ENCODE measurements around the gene ATP6V1F. TPM values are rescaled to one million over a fixed set of nuclear protein-coding genes. Genes with fewer than 3 reads are reported as not detected.

The ATP6V1F gene
- total RNA-seq, 1 experiment from 2014 or later = 169 TPM

DNA sequence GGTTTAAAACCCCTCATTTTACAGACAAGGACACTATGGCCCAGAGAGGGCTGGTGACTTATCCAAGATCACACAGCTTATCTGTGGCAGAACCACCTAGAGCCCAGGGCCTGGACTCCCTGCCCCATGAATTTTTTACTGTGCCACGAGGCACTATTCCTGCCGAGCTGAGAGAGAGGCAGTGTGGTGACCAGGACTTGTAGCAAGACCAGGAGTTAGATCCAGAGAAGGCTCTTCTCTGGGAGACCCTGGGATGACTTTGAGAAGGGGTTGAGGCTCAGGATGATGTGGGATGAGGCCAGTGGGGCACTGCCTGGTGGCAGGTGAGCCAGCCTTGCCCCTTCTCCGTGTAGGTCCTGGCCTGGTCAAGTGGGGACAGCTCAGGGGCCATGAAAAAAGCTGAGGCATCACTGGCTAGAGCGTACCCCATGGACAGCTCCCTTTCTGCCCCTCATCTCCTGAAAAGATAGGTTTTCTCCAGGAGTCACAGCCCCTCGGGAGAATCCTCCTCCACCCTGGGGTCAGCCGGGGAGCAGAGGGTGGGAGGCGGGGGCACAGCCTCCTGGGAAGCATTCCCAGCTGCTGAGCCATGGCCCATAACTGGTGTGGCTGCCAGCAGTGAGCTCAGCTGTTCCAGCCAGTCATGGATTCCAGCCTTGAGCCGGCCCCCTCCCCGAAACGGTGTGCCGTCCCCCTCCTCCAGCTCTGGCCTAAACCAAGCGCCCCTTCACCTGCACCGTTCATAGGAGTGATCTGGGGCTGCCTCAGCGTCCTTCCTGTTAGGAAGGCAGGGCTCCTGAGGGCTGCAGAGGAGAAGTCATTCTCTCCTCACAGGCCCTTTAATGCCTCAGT, 26.6 kb upstream of the ATP6V1F start:
- no peaks in the 10 kb centered on the region for H3K36me3 ChIP-seq (ENCODE audit: low read depth)
- intact Hi-C loops (cut with micrococcal nuclease; ENCODE audit: unreplicated experiment) = no loop called here
- peaks cover 18% of the 10 kb centered on the region for H3K4me1 ChIP-seq (replicated peaks; ENCODE audit: insufficient read depth)
- no peaks in the 10 kb centered on the region for H3K79me2 ChIP-seq (ENCODE audit: low read depth)
- ChIA-PET POLR2A (ENCODE audit: unreplicated experiment) (no interaction called here), CTCF (interaction anchor here (0.6 kb wide), 1 partner anchor 52 kb away, joined by 3 read pairs; no protein-coding TSS in a partner anchor)
- no peak overlapping the region for H2AFZ ChIP-seq
- no peaks in the 10 kb centered on the region for H3K9me2 ChIP-seq (ENCODE audit: insufficient read depth)
- H3K4me2 ChIP-seq = no peak overlapping the region
- H4K20me1 ChIP-seq (ENCODE audit: insufficient read depth) = no peaks in the 10 kb centered on the region
- no peaks in the 10 kb centered on the region for H3K27me3 ChIP-seq (ENCODE audit: insufficient read depth, low read depth)
- TF ChIP-seq EZH2 (IDR thresholded peaks at IDR 0.05; ENCODE audit: low read depth) = no peak
- TF ChIP-seq, protein P1, sequence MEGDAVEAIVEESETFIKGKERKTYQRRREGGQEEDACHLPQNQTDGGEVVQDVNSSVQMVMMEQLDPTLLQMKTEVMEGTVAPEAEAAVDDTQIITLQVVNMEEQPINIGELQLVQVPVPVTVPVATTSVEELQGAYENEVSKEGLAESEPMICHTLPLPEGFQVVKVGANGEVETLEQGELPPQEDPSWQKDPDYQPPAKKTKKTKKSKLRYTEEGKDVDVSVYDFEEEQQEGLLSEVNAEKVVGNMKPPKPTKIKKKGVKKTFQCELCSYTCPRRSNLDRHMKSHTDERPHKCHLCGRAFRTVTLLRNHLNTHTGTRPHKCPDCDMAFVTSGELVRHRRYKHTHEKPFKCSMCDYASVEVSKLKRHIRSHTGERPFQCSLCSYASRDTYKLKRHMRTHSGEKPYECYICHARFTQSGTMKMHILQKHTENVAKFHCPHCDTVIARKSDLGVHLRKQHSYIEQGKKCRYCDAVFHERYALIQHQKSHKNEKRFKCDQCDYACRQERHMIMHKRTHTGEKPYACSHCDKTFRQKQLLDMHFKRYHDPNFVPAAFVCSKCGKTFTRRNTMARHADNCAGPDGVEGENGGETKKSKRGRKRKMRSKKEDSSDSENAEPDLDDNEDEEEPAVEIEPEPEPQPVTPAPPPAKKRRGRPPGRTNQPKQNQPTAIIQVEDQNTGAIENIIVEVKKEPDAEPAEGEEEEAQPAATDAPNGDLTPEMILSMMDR (conservative IDR thresholded peaks at IDR 0.05) = no peak
- no TSS peak for BruUV-seq (replicated peaks)
- H3K9me3 ChIP-seq (ENCODE audit: insufficient read depth, low read depth) = no peaks in the 10 kb centered on the region
- peaks cover 6% of the 10 kb centered on the region; the same call in 1 of the 2 replicates for H3F3A ChIP-seq (ENCODE audit: insufficient read depth, low read depth)
- no peak for DNase-seq
- H3K4me3 ChIP-seq = no peak overlapping the region
- H3K27ac ChIP-seq = no peak overlapping the region

DNA sequence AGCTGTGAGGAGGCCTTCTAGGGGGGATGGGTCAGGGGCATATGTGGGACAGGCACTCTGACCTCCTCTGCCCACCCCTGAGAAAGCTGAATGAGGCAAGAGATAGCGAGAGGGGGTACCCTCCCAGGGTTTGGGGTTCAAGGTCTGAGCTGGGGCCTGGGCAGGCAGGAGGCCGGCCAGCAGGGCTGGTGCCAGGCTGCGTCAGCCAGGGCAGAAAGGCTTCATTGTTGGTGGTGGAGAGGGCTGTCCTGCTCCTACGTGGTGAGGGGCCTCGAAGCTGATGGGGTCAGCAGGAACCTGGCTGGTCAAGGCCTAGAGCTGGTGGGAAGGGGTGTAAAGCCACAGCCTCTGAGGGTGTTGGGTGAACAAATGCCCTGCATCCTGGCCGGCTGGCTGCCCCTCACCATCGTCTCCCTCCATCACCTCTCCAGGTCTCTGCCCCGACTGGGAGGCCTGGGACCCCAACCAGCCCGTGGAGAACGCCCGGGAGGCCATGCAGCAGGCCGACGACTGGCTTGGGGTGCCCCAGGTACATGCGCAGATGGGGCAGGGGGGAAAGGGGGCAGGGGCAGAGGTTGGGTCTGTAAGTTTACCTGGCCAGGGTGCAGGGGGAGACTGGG, 25.8 kb upstream of the ATP6V1F start:
- H3K9me3 ChIP-seq (ENCODE audit: insufficient read depth, low read depth) = no peaks in the 10 kb centered on the region
- no peak overlapping the region for H3K4me2 ChIP-seq
- H3K27me3 ChIP-seq (ENCODE audit: insufficient read depth, low read depth) = no peaks in the 10 kb centered on the region
- POLR2A ChIA-PET (ENCODE audit: unreplicated experiment) = no interaction called here
- TF ChIP-seq, protein P1 (conservative IDR thresholded peaks at IDR 0.05) = no peak
- TF ChIP-seq EZH2 (IDR thresholded peaks at IDR 0.05; ENCODE audit: low read depth) = no peak
- H3K9me2 ChIP-seq (ENCODE audit: insufficient read depth) = no peaks in the 10 kb centered on the region
- DNase-seq = no peak
- H2AFZ ChIP-seq = no peak overlapping the region
- no peaks in the 10 kb centered on the region for H3K36me3 ChIP-seq (ENCODE audit: low read depth)
- BruUV-seq (replicated peaks) = no TSS peak
- H3K4me1 ChIP-seq (replicated peaks; ENCODE audit: insufficient read depth) = peaks cover 18% of the 10 kb centered on the region
- H3K27ac ChIP-seq = no peak overlapping the region
- peaks cover 6% of the 10 kb centered on the region; the same call in 1 of the 2 replicates for H3F3A ChIP-seq (ENCODE audit: insufficient read depth, low read depth)
- H3K4me3 ChIP-seq = no peak overlapping the region
- intact Hi-C loops (cut with micrococcal nuclease; ENCODE audit: unreplicated experiment) = no loop called here
- H4K20me1 ChIP-seq (ENCODE audit: insufficient read depth) = no peaks in the 10 kb centered on the region
- CTCF ChIA-PET = no interaction called here
- H3K79me2 ChIP-seq (ENCODE audit: low read depth) = no peaks in the 10 kb centered on the region

DNA sequence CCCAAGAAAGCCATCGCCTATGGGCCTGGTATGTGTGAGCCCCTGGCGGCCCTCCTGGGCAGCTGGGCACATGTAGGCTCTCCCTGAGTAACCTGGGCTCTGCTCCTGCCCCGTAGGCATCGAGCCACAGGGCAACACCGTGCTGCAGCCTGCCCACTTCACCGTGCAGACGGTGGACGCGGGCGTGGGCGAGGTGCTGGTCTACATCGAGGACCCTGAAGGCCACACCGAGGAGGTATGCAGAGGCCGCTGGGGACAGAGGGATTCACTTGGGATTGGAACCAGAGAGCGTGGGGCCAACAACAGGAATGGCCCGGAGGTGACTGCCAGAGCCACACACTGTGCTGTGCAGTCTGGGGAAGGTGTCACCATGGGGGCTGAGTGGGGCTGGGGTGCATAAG, 25.1 kb upstream of the ATP6V1F start:
- Histone ChIP-seq H2AFZ (no peak overlapping the region), H3K9me3 (ENCODE audit: insufficient read depth, low read depth) (no peaks in the 10 kb centered on the region), H3K79me2 (ENCODE audit: low read depth) (no peaks in the 10 kb centered on the region), H3K36me3 (ENCODE audit: low read depth) (no peaks in the 10 kb centered on the region), H3K4me1 (replicated peaks; ENCODE audit: insufficient read depth) (peaks cover 18% of the 10 kb centered on the region), H4K20me1 (ENCODE audit: insufficient read depth) (no peaks in the 10 kb centered on the region), H3K4me2 (no peak overlapping the region), H3K27ac (no peak overlapping the region), H3K27me3 (ENCODE audit: insufficient read depth, low read depth) (no peaks in the 10 kb centered on the region), H3F3A (ENCODE audit: insufficient read depth, low read depth) (peaks cover 6% of the 10 kb centered on the region; the same call in 1 of the 2 replicates), H3K9me2 (ENCODE audit: insufficient read depth) (no peaks in the 10 kb centered on the region), H3K4me3 (no peak overlapping the region)
- BruUV-seq (replicated peaks) = no TSS peak
- DNase-seq = no peak
- intact Hi-C loops (cut with micrococcal nuclease; ENCODE audit: unreplicated experiment) = no loop called here
- CTCF ChIA-PET = no interaction called here
- POLR2A ChIA-PET (ENCODE audit: unreplicated experiment) = no interaction called here
- TF ChIP-seq EZH2 (IDR thresholded peaks at IDR 0.05; ENCODE audit: low read depth) = no peak
- TF ChIP-seq, protein P1 (conservative IDR thresholded peaks at IDR 0.05) = no peak

Data from PC-9 (cell line).